Stomach (tissue), 4 donors: Measurements from ENCODE around the gene TGM1.
"Not testable (repeated sequence)": the region's sequence is repeated elsewhere in the genome, so short reads cannot be mapped to it uniquely, and the experiment has no call there.

Source experiments
- CTCF ChIP-seq, 7 experiments: fragments of 450-650 bp in 4 of 7; fragments of 200-600 bp in 3 of 7; sonication (generic) in 3 of 7; IDR thresholded peaks; one replicate each; pipeline ENCODE4 v1.5.1; 2016 to 2019; ENCODE audit warnings: antibody characterized with exemption in 7 of 7, control low read depth in 2 of 7, mild to moderate bottlenecking in 1 of 7
- POLR2A ChIP-seq, 4 donors: fragments of 450-650 bp; IDR thresholded peaks; one replicate each; pipeline ENCODE4 v1.6.1; 2016; ENCODE audit warnings: antibody characterized with exemption in 4 of 4, control low read depth in 2 of 4, mild to moderate bottlenecking in 1 of 4, moderate library complexity in 1 of 4

GRCh38 chr14:24245350-24245749 lies 17.6 kb downstream of the TGM1 start:
- not testable (repeated sequence) for TF ChIP-seq CTCF, POLR2A (IDR thresholded peaks at IDR 0.05)
